ENCODE data around the gene ZNF654. TPM values are rescaled to one million over a fixed set of nuclear protein-coding genes. Genes with fewer than 3 reads are reported as not detected.

ZNF654 gene
- total RNA-seq, 1 experiment from 2014 or later: 5.0 TPM

DNA sequence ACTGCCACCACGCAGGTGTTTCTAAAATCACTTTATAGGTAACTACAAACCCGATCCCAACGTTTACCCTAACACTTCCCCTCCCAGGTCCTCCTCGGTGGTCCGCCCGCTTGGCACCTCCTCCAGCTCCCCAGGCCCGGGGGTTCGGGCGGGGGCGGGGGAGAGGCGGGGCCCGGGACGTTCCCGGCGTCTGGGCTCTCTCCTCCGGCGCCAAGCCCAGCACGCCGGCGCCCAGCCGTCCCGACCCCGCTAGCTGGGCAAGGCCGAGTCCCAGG, 812 bp upstream of the ZNF654 start:
- no TSS peak for BruUV-seq (replicated peaks)
- intact Hi-C loops (cut with micrococcal nuclease): loop anchor here (1.0 to 2.0 kb wide), 2 partner anchors 25 to 55 kb away; no protein-coding TSS in a partner anchor
- H3K27me3 ChIP-seq (ENCODE audit: low read length): no peaks in the 10 kb centered on the region
- no peaks in the 10 kb centered on the region for H3F3A ChIP-seq (ENCODE audit: low read length, unreplicated experiment)
- H3K9me2 ChIP-seq (replicated peaks; ENCODE audit: low read length): no peaks in the 10 kb centered on the region
- peaks cover 22% of the 10 kb centered on the region for H3K36me3 ChIP-seq (ENCODE audit: low read depth, low read length)
- peak overlapping the region; percentile 81 for H2AFZ ChIP-seq (ENCODE audit: low read length)
- peak overlapping the region; percentile 87 for H3K9ac ChIP-seq (ENCODE audit: low read length)
- H3K4me2 ChIP-seq (ENCODE audit: low read length): peak overlapping the region; percentile 87
- ATAC-seq: no peak
- peak overlapping the region; percentile 96 for H3K4me3 ChIP-seq (ENCODE audit: low read length)
- peaks cover 32% of the 10 kb centered on the region for H4K20me1 ChIP-seq (ENCODE audit: low read length)
- TF ChIP-seq, protein P1, sequence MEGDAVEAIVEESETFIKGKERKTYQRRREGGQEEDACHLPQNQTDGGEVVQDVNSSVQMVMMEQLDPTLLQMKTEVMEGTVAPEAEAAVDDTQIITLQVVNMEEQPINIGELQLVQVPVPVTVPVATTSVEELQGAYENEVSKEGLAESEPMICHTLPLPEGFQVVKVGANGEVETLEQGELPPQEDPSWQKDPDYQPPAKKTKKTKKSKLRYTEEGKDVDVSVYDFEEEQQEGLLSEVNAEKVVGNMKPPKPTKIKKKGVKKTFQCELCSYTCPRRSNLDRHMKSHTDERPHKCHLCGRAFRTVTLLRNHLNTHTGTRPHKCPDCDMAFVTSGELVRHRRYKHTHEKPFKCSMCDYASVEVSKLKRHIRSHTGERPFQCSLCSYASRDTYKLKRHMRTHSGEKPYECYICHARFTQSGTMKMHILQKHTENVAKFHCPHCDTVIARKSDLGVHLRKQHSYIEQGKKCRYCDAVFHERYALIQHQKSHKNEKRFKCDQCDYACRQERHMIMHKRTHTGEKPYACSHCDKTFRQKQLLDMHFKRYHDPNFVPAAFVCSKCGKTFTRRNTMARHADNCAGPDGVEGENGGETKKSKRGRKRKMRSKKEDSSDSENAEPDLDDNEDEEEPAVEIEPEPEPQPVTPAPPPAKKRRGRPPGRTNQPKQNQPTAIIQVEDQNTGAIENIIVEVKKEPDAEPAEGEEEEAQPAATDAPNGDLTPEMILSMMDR (conservative IDR thresholded peaks at IDR 0.05; ENCODE audit: low read depth, low read length): no peak
- TF ChIP-seq EZH2phosphoT487 (IDR thresholded peaks at IDR 0.05; ENCODE audit: borderline replicate concordance, low read length) (no peak), EZH2 (IDR thresholded peaks at IDR 0.05; ENCODE audit: low read length, unreplicated experiment) (no peak)
- CTCF ChIA-PET: interaction anchor here (0.6 to 0.7 kb wide), 2 partner anchors 55 to 707 kb away, joined by 3 to 4 read pairs; no protein-coding TSS in a partner anchor
- POLR2A ChIA-PET (ENCODE audit: unreplicated experiment): interaction anchor here (1.0 kb wide), 1 partner anchor 27 kb away, joined by 3 read pairs; no protein-coding TSS in a partner anchor
- peak; percentile 8 for DNase-seq
- peak overlapping the region; percentile 71 for H3K27ac ChIP-seq (ENCODE audit: low read length)
- H3K79me2 ChIP-seq (ENCODE audit: low read length): peaks cover 71% of the 10 kb centered on the region
- peaks cover 29% of the 10 kb centered on the region for H3K4me1 ChIP-seq (ENCODE audit: insufficient read depth, low read length)
- no peaks in the 10 kb centered on the region for H3K9me3 ChIP-seq (ENCODE audit: low read length)

- TF ChIP-seq, protein P1 (conservative IDR thresholded peaks at IDR 0.05; ENCODE audit: low read depth, low read length): no peak
- TF ChIP-seq EZH2phosphoT487 (IDR thresholded peaks at IDR 0.05; ENCODE audit: borderline replicate concordance, low read length) (no peak), EZH2 (IDR thresholded peaks at IDR 0.05; ENCODE audit: low read length, unreplicated experiment) (no peak)
- Histone ChIP-seq H3K27me3 (ENCODE audit: low read length) (no peaks in the 10 kb centered on the region), H2AFZ (ENCODE audit: low read length) (peak overlapping the region; percentile 90), H3K9ac (ENCODE audit: low read length) (peak overlapping the region; percentile 84), H3F3A (ENCODE audit: low read length, unreplicated experiment) (no peaks in the 10 kb centered on the region), H3K4me1 (ENCODE audit: insufficient read depth, low read length) (peaks cover 29% of the 10 kb centered on the region), H3K4me2 (ENCODE audit: low read length) (peak overlapping the region; percentile 95), H3K79me2 (ENCODE audit: low read length) (peaks cover 84% of the 10 kb centered on the region), H3K4me3 (ENCODE audit: low read length) (peak overlapping the region; percentile 96), H3K36me3 (ENCODE audit: low read depth, low read length) (peaks cover 22% of the 10 kb centered on the region), H4K20me1 (ENCODE audit: low read length) (peaks cover 40% of the 10 kb centered on the region), H3K9me2 (replicated peaks; ENCODE audit: low read length) (no peaks in the 10 kb centered on the region), H3K9me3 (ENCODE audit: low read length) (no peaks in the 10 kb centered on the region), H3K27ac (ENCODE audit: low read length) (0 out of 2 replicates have a peak overlapping the region, but pooled peaks have one; percentile 13)
- ATAC-seq (peak; percentile 7), DNase-seq (peak; percentile 35)
- ChIA-PET POLR2A (ENCODE audit: unreplicated experiment) (interaction anchor here (0.6 to 1.0 kb wide), 2 partner anchors 28 to 54 kb away, joined by 3 to 4 read pairs; no protein-coding TSS in a partner anchor), CTCF (no interaction called here)
- TSS peak; percentile 33 for BruUV-seq (replicated peaks)
- intact Hi-C loops (cut with micrococcal nuclease): loop anchor here (1.0 to 2.0 kb wide), 2 partner anchors 27 to 90 kb away; partner anchors contain the start of gene C3orf38
Observed at GRCh38 chr3:88059380-88060170, 520 bp downstream of the ZNF654 start.

DNA sequence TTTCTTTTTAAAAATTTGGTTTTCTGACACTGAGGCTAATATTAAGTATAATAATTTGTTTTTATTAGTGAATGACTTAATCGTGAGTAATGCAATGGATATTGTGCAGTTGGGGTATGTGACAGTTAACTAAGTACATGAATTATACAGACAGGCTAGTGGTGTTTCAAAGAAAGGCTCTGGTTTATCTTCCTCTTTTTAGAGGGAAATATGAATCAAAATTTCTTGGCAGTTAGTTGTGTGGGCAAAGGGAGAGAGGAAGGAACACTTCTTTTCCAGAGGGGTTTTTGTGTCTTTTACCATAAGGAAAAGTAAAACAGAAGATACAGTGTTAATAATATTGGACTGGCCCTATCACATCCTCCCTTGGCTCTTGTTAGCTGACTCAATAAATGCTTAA, 2.7 kb downstream of the ZNF654 start:
- DNase-seq: peak; percentile 22
- Histone ChIP-seq H3K9me2 (replicated peaks; ENCODE audit: low read length) (no peaks in the 10 kb centered on the region), H3K9ac (ENCODE audit: low read length) (peak overlapping the region; percentile 84; the same call in 1 of the 2 replicates), H3K27ac (ENCODE audit: low read length) (no peak overlapping the region), H3K27me3 (ENCODE audit: low read length) (no peaks in the 10 kb centered on the region), H4K20me1 (ENCODE audit: low read length) (peaks cover 40% of the 10 kb centered on the region), H2AFZ (ENCODE audit: low read length) (no peak overlapping the region), H3K4me1 (ENCODE audit: insufficient read depth, low read length) (peaks cover 28% of the 10 kb centered on the region), H3F3A (ENCODE audit: low read length, unreplicated experiment) (no peaks in the 10 kb centered on the region), H3K4me2 (ENCODE audit: low read length) (peak overlapping the region; percentile 95), H3K79me2 (ENCODE audit: low read length) (peaks cover 90% of the 10 kb centered on the region), H3K9me3 (ENCODE audit: low read length) (no peaks in the 10 kb centered on the region), H3K4me3 (ENCODE audit: low read length) (peak overlapping the region; percentile 96), H3K36me3 (ENCODE audit: low read depth, low read length) (peaks cover 5% of the 10 kb centered on the region; the same call in 1 of the 2 replicates)
- intact Hi-C loops (cut with micrococcal nuclease): no loop called here
- BruUV-seq (replicated peaks): no TSS peak
- TF ChIP-seq EZH2 (IDR thresholded peaks at IDR 0.05; ENCODE audit: low read length, unreplicated experiment) (no peak), EZH2phosphoT487 (IDR thresholded peaks at IDR 0.05; ENCODE audit: borderline replicate concordance, low read length) (no peak)
- TF ChIP-seq, protein P1 (conservative IDR thresholded peaks at IDR 0.05; ENCODE audit: low read depth, low read length): no peak
- ChIA-PET POLR2A (ENCODE audit: unreplicated experiment) (no interaction called here), CTCF (no interaction called here)
- no peak for ATAC-seq

Data from PC-3 (cell line).